HepG2 (cell line): Measurements from ENCODE around the gene CLDN7. TPM values are rescaled to one million over a fixed set of nuclear protein-coding genes. Genes with fewer than 3 reads are reported as not detected.

Source experiments
- ATF7-NPFF ChIP-seq: sonication (generic); formaldehyde crosslinking; IDR thresholded peaks from 2 replicates; pipeline ENCODE4 v1.8.1; 2023; ENCODE audit warnings: mild to moderate bottlenecking, low read depth, missing genetic modification reagents, moderate library complexity
- BRD4 ChIP-seq: sonication (generic); formaldehyde crosslinking; IDR thresholded peaks from 2 replicates; pipeline ENCODE4 v1.4.0; 2020; ENCODE audit warnings: missing genetic modification reagents
- CREB1 ChIP-seq, 2 experiments: fragments of 450-650 bp in 1 of 2; IDR thresholded peaks; 2 replicates each; pipeline ENCODE4 v1.6.1; 2016 to 2017; ENCODE audit warnings: control low read depth in 1 of 2, mild to moderate bottlenecking in 1 of 2, missing compliant biosample characterization in 1 of 2, missing genetic modification characterization in 1 of 2
- FOXO1 ChIP-seq: sonication (generic); formaldehyde crosslinking; IDR thresholded peaks from 2 replicates; pipeline ENCODE4 v1.4.0; 2020; ENCODE audit warnings: missing genetic modification reagents
- HNRNPUL1 ChIP-seq: fragments of 200-400 bp; formaldehyde crosslinking; IDR thresholded peaks from 2 replicates; pipeline ENCODE4 v1.6.1; 2017; ENCODE audit warnings: low read depth, mild to moderate bottlenecking, low read length, moderate library complexity
- HOXD1 ChIP-seq: sonication (generic); formaldehyde crosslinking; IDR thresholded peaks from 2 replicates; pipeline ENCODE4 v1.5.0; 2020; ENCODE audit warnings: missing genetic modification reagents
- KLF16 ChIP-seq, 2 experiments: sonication (generic) in 1 of 2; formaldehyde crosslinking in 1 of 2; IDR thresholded peaks; 2 replicates each; pipeline versions ENCODE4 v1.6.1 to v1.8.0; 2016 to 2023; ENCODE audit warnings: missing genetic modification reagents in 2 of 2, missing compliant biosample characterization in 1 of 2
- MAZ ChIP-seq, 2 experiments: sonication (generic) in 1 of 2; formaldehyde crosslinking in 1 of 2; IDR thresholded peaks; 2 replicates each; pipeline versions ENCODE4 v1.5.0 to v1.6.1; 2012 to 2020; ENCODE audit warnings: low read depth in 2 of 2, mild to moderate bottlenecking in 2 of 2, borderline replicate concordance in 1 of 2, improper control_type of control experiment in 1 of 2, low read length in 1 of 2, missing genetic modification reagents in 1 of 2, moderate library complexity in 1 of 2
- MYPOP ChIP-seq: sonication (generic); formaldehyde crosslinking; IDR thresholded peaks from 2 replicates; pipeline ENCODE4 v1.8.1; 2023; ENCODE audit warnings: mild to moderate bottlenecking, moderate library complexity, missing genetic modification reagents
- MZF1 ChIP-seq: sonication (generic); formaldehyde crosslinking; IDR thresholded peaks from 2 replicates; pipeline ENCODE4 v1.8.1; 2023; ENCODE audit warnings: mild to moderate bottlenecking, missing genetic modification reagents, borderline replicate concordance
- NCOA1 ChIP-seq: sonication (generic); formaldehyde crosslinking; IDR thresholded peaks from 2 replicates; pipeline ENCODE4 v1.9.0; 2021; ENCODE audit warnings: missing genetic modification reagents
- NFE2L2 ChIP-seq: fragments of 150-350 bp; IDR thresholded peaks from 2 replicates; pipeline ENCODE4 v1.6.1; 2014; ENCODE audit warnings: low read length
- NR2F1 ChIP-seq, 2 experiments: fragments of 450-650 bp in 1 of 2; formaldehyde crosslinking in 1 of 2; IDR thresholded peaks; 2 replicates each; pipeline versions ENCODE4 v1.5.0 to v1.6.1; 2016 to 2020; ENCODE audit warnings: mild to moderate bottlenecking in 1 of 2, missing compliant biosample characterization in 1 of 2, missing genetic modification reagents in 1 of 2, moderate library complexity in 1 of 2
- PITX1 ChIP-seq: sonication (generic); formaldehyde crosslinking; IDR thresholded peaks from 2 replicates; pipeline ENCODE4 v1.5.1; 2020; ENCODE audit warnings: mild to moderate bottlenecking, missing genetic modification reagents
- RAD21 ChIP-seq: fragments of 450-650 bp; formaldehyde crosslinking; IDR thresholded peaks from 2 replicates; pipeline ENCODE4 v1.5.0; 2020; ENCODE audit warnings: mild to moderate bottlenecking
- RBM39 ChIP-seq: fragments of 200-400 bp; formaldehyde crosslinking; IDR thresholded peaks from one replicate; pipeline ENCODE4 v1.6.1; 2018; ENCODE audit warnings: antibody characterized with exemption, mild to moderate bottlenecking, low read depth, low read length; ENCODE audit not compliant: poor library complexity, severe bottlenecking
- RCOR2 ChIP-seq: IDR thresholded peaks from 2 replicates; pipeline ENCODE4 v1.6.1; 2016; ENCODE audit warnings: missing biosample characterization, missing genetic modification reagents
- RFX3 ChIP-seq: IDR thresholded peaks from 2 replicates; pipeline ENCODE4 v1.6.1; 2016; ENCODE audit warnings: missing biosample characterization, missing genetic modification reagents
- SRF ChIP-seq: IDR thresholded peaks from 2 replicates; pipeline ENCODE4 v1.6.1; 2011; ENCODE audit warnings: mild to moderate bottlenecking, low read depth, low read length, moderate library complexity
- XRCC5 ChIP-seq: fragments of 200-400 bp; formaldehyde crosslinking; optimal IDR thresholded peaks from 2 replicates; pipeline ENCODE3; 2017; ENCODE audit warnings: mild to moderate bottlenecking, low read length
- ZNF10 ChIP-seq: sonication (generic); formaldehyde crosslinking; IDR thresholded peaks from 2 replicates; pipeline ENCODE4 v1.4.0; 2020; ENCODE audit warnings: mild to moderate bottlenecking, low read depth, missing genetic modification reagents, borderline replicate concordance
- ZNF160 ChIP-seq: sonication (generic); formaldehyde crosslinking; IDR thresholded peaks from 2 replicates; pipeline ENCODE4 v1.8.0; 2022; ENCODE audit warnings: mild to moderate bottlenecking, inconsistent platforms, missing genetic modification reagents
- ZNF20 ChIP-seq: sonication (generic); formaldehyde crosslinking; IDR thresholded peaks from 2 replicates; pipeline ENCODE4 v1.4.0; 2020; ENCODE audit warnings: mild to moderate bottlenecking, moderate library complexity, missing genetic modification reagents
- ZNF34 ChIP-seq: sonication (generic); formaldehyde crosslinking; IDR thresholded peaks from 2 replicates; pipeline ENCODE4 v1.4.0; 2020; ENCODE audit warnings: mild to moderate bottlenecking, missing genetic modification reagents, borderline replicate concordance
- ZNF569 ChIP-seq: sonication (generic); formaldehyde crosslinking; IDR thresholded peaks from 2 replicates; pipeline ENCODE4 v1.5.0; 2020; ENCODE audit warnings: mild to moderate bottlenecking, missing genetic modification reagents, moderate library complexity, borderline replicate concordance
- ZNF570 ChIP-seq: sonication (generic); formaldehyde crosslinking; IDR thresholded peaks from 2 replicates; pipeline ENCODE4 v1.4.0; 2020; ENCODE audit warnings: mild to moderate bottlenecking, missing genetic modification reagents, borderline replicate concordance
- ZNF614 ChIP-seq: IDR thresholded peaks from 2 replicates; pipeline ENCODE4 v1.6.1; 2018; ENCODE audit warnings: missing biosample characterization, missing genetic modification reagents, inconsistent platforms, borderline replicate concordance
- ZNF704 ChIP-seq: sonication (generic); formaldehyde crosslinking; IDR thresholded peaks from 2 replicates; pipeline ENCODE4 v1.8.1; 2023; ENCODE audit warnings: mild to moderate bottlenecking, inconsistent platforms, moderate library complexity, missing genetic modification reagents, borderline replicate concordance
- ZNF709 ChIP-seq: sonication (generic); formaldehyde crosslinking; IDR thresholded peaks from 2 replicates; pipeline ENCODE4 v1.5.0; 2020; ENCODE audit warnings: mild to moderate bottlenecking, missing genetic modification reagents
- ZSCAN12 ChIP-seq: sonication (generic); formaldehyde crosslinking; IDR thresholded peaks from 2 replicates; pipeline ENCODE4 v1.9.0; 2021; ENCODE audit warnings: mild to moderate bottlenecking, missing genetic modification reagents
- polyA plus RNA-seq, 8 experiments: library from polyadenylated mRNA; depleted of rRNA in 3 of 8; stranded (reverse) in 7 of 8; unstranded in 1 of 8; fragments of >200 nt; fragmentation: Illumina TruSeq in 4 of 8; extraction: Trizol in 4 of 8; gene quantifications; 2 replicates each; pipeline versions ENCODE4 v1.2.1 to v1.2.3, GENCODE V29; 2011 to 2016; ENCODE audit warnings: low read depth in 4 of 8, missing spikeins in 1 of 8, mixed read lengths in 1 of 8; ENCODE audit not compliant: insufficient read depth in 1 of 8
- total RNA-seq, 5 experiments: library from RNA; depleted of rRNA; stranded (reverse); fragments of >200 nt; fragmentation: Illumina TruSeq; extraction: Trizol; gene quantifications; 2 replicates each; pipeline ENCODE4 v1.2.3, GENCODE V29; 2016; ENCODE audit warnings: low read depth in 1 of 5

The CLDN7 gene
- total and polyA plus RNA-seq, 2 of the 13 experiments (the other 11 are each of a cell fraction or from before 2014, with no cell fraction given): not detected

- TF ChIP-seq XRCC5: peak; percentile 80
- TF ChIP-seq ZNF614: peak; percentile 73; the same call in 1 of the 2 replicates
- no peak for TF ChIP-seq BRD4
- no peak for TF ChIP-seq NR2F1 (CRISPR knock-in tag; IDR thresholded peaks at IDR 0.05)
- peak; percentile 9; the same call in 1 of the 2 replicates for TF ChIP-seq ZNF34
- TF ChIP-seq ZNF570 (CRISPR knock-in tag): no peak
- TF ChIP-seq PITX1 (CRISPR knock-in tag): peak; percentile 81
- TF ChIP-seq ZNF709 (CRISPR knock-in tag): 0 out of 2 replicates have a peak, but pooled peaks have one; percentile 36
- TF ChIP-seq CREB1 (IDR thresholded peaks at IDR 0.05): no peak
- no peak for TF ChIP-seq CREB1 (CRISPR knock-in tag; IDR thresholded peaks at IDR 0.05)
- TF ChIP-seq ZSCAN12 (CRISPR knock-in tag): no peak
- TF ChIP-seq FOXO1: peak; percentile 34; the same call in 1 of the 2 replicates
- TF ChIP-seq SRF: no peak
- peak in 1 of 2 experiments; percentile 83; a peak in 1 of 4 replicates for TF ChIP-seq KLF16 (CRISPR knock-in tag; IDR thresholded peaks at IDR 0.05)
- 0 out of 2 replicates have a peak, but pooled peaks have one; percentile 9 for TF ChIP-seq RCOR2 (CRISPR knock-in tag)
- TF ChIP-seq ZNF20 (CRISPR knock-in tag): no peak
- TF ChIP-seq ZNF704 (CRISPR knock-in tag): no peak
- TF ChIP-seq RAD21 (CRISPR knock-in tag): peak; percentile 99
- TF ChIP-seq ZNF160 (CRISPR knock-in tag): no peak
- TF ChIP-seq MAZ (IDR thresholded peaks at IDR 0.05; ENCODE audit: borderline replicate concordance, low read depth, low read length): no peak
- TF ChIP-seq MAZ (CRISPR knock-in tag; IDR thresholded peaks at IDR 0.05; ENCODE audit: low read depth): peak; percentile 26
- no peak for TF ChIP-seq ZNF10 (CRISPR knock-in tag)
- no peak for TF ChIP-seq MZF1
- peak; percentile 60 for TF ChIP-seq RBM39
- no peak for TF ChIP-seq HOXD1 (CRISPR knock-in tag)
- peak; percentile 73; the same call in 1 of the 2 replicates for TF ChIP-seq MYPOP (CRISPR knock-in tag)
- no peak for TF ChIP-seq HNRNPUL1
- no peak for TF ChIP-seq ZNF569
- TF ChIP-seq NFE2L2: no peak
- TF ChIP-seq RFX3 (CRISPR knock-in tag): no peak
- no peak for TF ChIP-seq NCOA1
- TF ChIP-seq ATF7-NPFF (CRISPR knock-in tag): peak; percentile 80
These were observed 18.3 kb upstream of the CLDN7 start (continued) for GRCh38 chr17:7280519-7281073.
